GM12872 (cell line): ENCODE results near the gene TM9SF1.

Experiments used
- CTCF ChIP-seq: IDR thresholded peaks from 3 replicates; pipeline ENCODE4 v1.5.1; 2011; ENCODE audit warnings: low read depth, mild to moderate bottlenecking, low read length, moderate library complexity; ENCODE audit not compliant: insufficient read depth

TM9SF1 gene

GRCh38 chr14:24187539-24187915, 7.7 kb downstream of the TM9SF1 start:
- no peak for TF ChIP-seq CTCF

- TF ChIP-seq CTCF: no peak
Measured at GRCh38 chr14:24186831-24187538, 8.3 kb downstream of the TM9SF1 start.

GRCh38 chr14:24185741-24186140, 9.5 kb downstream of the TM9SF1 start:
- no peak for TF ChIP-seq CTCF

GRCh38 chr14:24185026-24185425, 10.2 kb downstream of the TM9SF1 start:
- TF ChIP-seq CTCF: no peak

- no peak for TF ChIP-seq CTCF
Measured at GRCh38 chr14:24184104-24184970, 10.9 kb downstream of the TM9SF1 start.

GRCh38 chr14:24183014-24183481, 12.2 kb downstream of the TM9SF1 start:
- TF ChIP-seq CTCF: no peak

- no peak for TF ChIP-seq CTCF
Measured at GRCh38 chr14:24182110-24182882, 12.9 kb downstream of the TM9SF1 start.
